ELF-1 (cell line): ENCODE results near the gene AP3S1.
"Not testable (repeated sequence)": the region's sequence is repeated elsewhere in the genome, so short reads cannot be mapped to it uniquely, and the experiment has no call there.

ENCODE experiments used
- DNase-seq: peaks from one replicate; pipeline ENCODE4 v3.0.0-alpha.2; 2016; ENCODE audit warnings: low read depth, low spot score

The AP3S1 gene

GRCh38 chr5:115869256-115869795 lies 27.6 kb downstream of the AP3S1 start:
- DNase-seq: no peak

GRCh38 chr5:115872447-115872846 lies 30.7 kb downstream of the AP3S1 start:
- DNase-seq: no peak

GRCh38 chr5:115873392-115873791 lies 31.7 kb downstream of the AP3S1 start:
- DNase-seq: no peak

DNA sequence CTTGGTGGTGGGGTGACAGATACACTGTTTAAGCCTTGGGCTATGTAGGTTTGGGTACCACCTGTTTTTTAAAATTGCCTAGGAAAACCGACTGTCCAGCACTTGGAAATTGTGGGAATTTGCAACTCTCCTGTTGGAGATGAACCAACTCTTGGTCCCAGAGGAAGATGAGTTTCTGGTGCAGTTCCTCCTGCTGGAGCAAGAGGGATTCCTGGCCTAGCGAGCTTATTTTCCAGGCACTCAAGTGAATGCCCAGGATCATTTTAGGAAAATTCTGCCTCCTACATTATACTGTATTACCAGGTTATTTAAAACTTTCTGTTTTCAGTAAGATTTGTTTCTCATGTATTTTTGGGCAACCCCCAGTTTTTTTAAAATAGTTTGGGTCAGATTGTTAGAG lies 33.7 kb downstream of the AP3S1 start:
- DNase-seq: no peak

- not testable (repeated sequence) for DNase-seq
Measured at GRCh38 chr5:115877342-115877741, 35.6 kb downstream of the AP3S1 start.

DNA sequence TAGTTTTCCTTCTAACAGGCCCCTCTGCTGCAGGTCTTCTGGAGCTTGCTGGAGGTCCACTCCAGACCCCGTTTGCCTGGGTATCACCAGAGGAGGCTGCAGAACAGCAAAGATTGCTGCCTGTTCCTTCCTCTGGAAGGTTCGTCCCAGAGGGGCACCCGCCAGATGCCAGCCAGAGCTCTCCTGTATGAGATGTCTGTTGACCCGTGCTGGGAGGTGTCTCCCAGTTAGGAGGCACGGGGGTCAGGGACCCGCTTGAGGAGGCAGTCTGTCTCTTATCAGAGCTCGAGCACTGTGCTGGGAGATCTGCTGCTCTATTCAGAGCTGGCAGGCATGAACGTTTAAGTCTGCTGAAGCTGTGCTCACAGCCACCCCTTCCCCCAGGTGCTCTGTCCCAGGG lies 40.7 kb downstream of the AP3S1 start:
- not testable (repeated sequence) for DNase-seq

DNA sequence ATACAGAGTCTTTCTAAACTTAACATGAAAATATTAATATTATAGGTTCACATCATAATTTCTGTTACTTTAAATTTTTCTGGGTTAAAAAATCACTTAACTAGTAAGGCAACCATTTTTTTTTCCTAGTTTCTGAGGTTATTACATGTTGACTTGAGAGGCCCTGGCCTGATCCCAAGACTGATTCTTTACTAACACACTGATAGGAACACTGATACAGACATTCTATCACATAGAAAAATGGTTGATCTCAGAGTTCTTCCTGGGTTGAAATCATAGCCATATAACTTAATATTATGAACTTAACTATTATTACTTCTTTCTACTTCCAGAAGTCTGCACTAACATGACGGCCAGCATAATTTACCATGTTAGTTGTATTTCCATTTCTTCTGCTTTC lies 43.0 kb downstream of the AP3S1 start:
- no peak for DNase-seq

DNA sequence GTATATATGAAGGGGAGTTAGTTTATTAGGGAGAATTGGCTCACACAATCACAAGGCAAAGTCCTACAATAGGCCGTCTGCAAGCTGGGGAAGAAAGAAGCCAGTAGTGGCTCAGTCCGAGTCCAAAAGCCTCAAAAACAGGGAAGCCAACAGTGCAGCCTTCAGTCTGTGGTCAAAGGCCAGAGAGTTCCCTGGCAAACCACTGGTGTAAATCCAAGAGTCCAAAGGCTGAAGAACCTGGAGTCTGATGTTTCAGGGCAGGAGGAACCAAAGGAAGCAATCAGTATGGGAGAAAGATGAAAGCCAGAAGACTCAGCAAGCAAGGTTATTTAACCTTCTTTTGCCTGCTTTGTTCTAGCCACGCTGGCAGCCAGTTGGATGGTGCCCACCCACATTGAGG lies 43.5 kb downstream of the AP3S1 start:
- not testable (repeated sequence) for DNase-seq

GRCh38 chr5:115888027-115888426 lies 46.3 kb downstream of the AP3S1 start:
- no peak for DNase-seq

- DNase-seq: no peak
Measured at GRCh38 chr5:115892021-115892420, 50.3 kb downstream of the AP3S1 start.

- no peak for DNase-seq
Measured at GRCh38 chr5:115894342-115894741, 52.6 kb downstream of the AP3S1 start.

DNA sequence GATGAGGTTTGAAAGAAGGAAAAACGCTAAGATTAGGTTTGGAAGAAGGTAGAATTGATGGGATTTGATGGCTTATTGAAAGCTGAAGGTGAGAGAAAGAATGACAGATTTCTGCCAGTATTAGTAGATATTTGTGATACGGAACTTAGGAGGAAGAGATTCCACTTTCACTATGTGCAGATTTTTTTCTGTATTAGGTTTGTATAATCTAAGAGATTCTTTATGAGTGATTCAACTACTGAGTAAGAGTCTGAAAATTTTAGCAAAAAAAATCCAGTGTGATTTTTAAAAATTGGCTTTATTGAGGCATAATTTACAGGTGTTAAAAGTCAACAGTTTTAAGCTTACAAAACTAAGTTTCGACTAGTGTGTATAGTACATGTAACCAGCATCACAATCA lies 54.1 kb downstream of the AP3S1 start:
- DNase-seq: no peak

DNA sequence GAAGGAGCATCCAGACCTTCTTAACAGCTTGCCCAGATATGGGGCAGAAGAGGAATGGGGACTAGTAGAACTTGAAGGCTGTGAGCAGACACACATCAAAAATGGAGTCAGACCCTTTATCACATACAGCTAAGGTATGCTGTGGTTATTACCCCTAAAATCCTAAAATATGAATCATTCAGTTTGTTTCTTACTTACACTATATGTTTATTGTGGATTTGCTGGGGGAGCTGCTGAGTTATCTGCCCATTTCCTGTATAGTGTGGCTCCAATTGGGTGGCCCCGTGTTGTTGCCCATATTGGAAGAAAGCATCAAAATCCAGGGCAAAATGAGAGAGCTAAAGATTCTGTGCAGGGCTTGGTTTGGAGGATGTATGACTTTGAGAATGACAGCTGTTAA lies 56.9 kb downstream of the AP3S1 start:
- DNase-seq: no peak

- no peak for DNase-seq
Measured at GRCh38 chr5:115907177-115907576, 65.4 kb downstream of the AP3S1 start.

DNA sequence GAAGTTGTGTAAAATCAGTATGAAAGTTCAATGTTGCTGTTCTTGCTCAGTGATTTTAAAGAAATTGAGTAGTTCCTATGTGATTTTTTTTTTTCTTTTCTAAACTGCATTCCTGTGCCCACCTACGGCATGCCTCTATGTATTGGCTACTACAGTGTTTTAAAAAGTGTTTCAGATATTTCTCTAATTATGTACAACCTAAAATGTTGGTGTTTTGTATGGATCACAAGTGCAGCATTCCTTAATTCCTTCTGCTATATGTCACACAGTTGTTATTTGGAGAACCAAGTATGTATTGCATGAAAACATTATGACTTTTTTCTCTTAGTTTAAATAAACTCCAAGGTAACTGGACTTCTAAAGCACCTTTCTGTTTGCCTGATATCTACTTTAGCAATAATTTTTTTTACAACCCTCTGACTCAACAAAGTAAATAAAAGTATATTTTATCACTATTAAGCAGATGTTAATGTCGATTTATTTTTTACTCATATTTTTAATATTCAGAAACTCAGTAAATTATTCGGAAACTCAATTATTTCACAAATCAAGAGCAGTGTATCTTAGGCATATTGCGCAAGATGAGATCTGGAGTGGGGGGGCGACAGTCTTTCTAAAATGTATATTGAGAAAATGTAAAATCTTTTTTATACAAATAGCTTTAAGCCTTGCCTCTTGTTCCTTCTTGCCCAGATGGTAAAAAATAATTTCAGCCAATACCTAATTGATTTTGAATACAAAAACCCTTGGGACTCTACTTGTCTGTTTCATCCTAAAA lies 72.1 kb downstream of the AP3S1 start:
- not testable (repeated sequence) for DNase-seq

DNA sequence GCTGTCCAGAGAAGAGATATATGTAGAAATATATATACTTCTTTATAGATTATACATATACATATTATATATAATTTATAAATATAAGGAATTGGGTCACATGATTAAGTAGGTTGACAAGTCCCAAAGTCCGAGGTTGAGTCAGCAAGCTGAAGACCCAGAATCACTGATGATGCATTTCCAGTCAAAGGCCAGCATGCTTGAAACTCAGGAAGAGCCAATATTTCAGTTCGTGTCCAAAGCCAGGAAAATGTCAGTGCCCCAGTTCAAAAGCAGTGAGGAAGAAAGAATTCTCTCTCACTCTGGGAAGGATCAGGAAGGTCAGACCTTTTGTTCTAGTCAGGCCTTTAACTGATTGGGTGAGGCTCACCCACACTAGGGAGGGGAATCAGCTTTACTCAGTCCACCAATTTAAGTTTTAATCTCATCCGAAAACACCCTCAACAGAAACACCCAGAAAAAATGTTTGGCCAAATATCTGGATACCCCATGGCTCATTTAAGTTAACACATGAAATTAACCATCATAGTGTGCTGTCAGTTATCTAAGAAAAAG lies 78.5 kb downstream of the AP3S1 start:
- no peak for DNase-seq

- not testable (repeated sequence) for DNase-seq
Measured at GRCh38 chr5:115928578-115929407, 87.1 kb downstream of the AP3S1 start.

GRCh38 chr5:115930171-115930570 lies 88.4 kb downstream of the AP3S1 start:
- peak; percentile 29 for DNase-seq

DNA sequence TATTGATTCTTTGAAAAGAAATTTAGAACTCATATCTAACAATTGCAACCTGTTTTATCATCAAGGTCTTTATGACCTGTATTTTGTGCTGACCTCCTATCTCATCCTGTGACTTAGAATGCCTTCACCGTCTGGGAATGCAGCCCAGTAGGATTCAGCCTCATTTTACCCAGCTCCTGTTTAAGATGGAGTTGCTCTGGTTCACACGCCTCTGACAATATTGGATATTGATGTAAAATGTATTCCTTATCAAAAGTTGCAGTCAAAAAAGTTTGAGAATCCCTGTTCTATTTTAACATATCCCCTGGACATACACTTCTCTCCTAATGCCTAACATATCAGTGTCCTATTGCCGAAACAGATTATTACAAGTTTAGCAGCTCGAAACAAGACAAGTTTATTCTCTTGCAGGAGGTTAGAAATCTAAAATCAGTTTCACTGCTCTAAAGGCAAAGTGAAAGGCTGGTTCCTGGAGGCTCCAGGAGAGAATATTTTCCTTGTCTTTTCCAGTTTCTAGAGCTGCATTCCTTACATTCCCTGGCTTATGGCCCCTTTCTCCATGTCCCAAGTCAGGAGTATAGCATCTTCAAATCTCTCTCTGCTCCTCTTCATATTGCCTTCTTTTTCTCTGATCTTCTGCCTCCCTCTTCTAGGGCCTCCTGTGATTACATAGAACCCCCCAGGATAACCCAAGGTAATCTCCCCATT lies 89.0 kb downstream of the AP3S1 start:
- DNase-seq: no peak

- DNase-seq: no peak
Measured at GRCh38 chr5:115932991-115933390, 91.3 kb downstream of the AP3S1 start.

DNA sequence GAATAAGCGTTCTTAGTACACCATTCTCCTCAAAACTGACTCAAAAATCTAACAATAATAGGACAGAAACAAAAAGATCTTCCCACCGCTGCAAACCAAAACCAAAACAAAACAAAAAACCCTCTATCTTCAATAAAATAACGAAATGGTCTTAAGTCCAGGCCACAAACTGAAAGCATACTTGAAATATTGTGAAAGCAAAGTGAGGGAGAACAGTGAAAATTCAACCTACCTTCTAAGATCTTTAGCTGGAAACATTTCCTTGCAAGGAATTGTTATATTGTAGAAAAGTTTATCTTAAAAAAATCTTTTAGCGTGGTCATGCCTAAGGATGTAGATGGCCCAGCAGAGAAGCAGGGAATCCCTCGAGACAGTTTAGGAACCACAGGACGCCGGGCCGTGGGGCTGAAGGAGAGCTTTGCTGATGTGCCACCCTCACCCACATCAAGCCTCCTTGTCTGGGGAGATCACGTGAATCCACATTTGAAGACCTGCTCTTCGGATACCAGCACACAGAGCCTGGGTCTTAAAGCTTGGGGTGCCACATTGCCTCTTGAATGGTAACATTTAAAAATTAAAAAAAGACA lies 92.7 kb downstream of the AP3S1 start:
- no peak for DNase-seq
